ENCODE results near the gene FBXL7. TPM values are rescaled to one million over a fixed set of nuclear protein-coding genes. Genes with fewer than 3 reads are reported as not detected.

The FBXL7 gene
- total and polyA plus RNA-seq, 2 experiments from 2014 or later: 4.5 to 15.2 TPM

- Histone ChIP-seq H3K4me2 (peak overlapping the region; percentile 56), H3K4me1 (ENCODE audit: insufficient read depth) (peaks cover 30% of the 10 kb centered on the region), H3F3A (replicated peaks; ENCODE audit: low read depth) (no peaks in the 10 kb centered on the region), H3K36me3 (ENCODE audit: insufficient read depth) (no peaks in the 10 kb centered on the region), H3K4me3 (no peak overlapping the region), H4K20me1 (replicated peaks; ENCODE audit: insufficient read depth) (no peaks in the 10 kb centered on the region), H3K27ac (ENCODE audit: low read depth) (no peak overlapping the region; the same call in 1 of the 2 replicates), H3K79me2 (replicated peaks; ENCODE audit: insufficient read depth) (0 out of 2 replicates have a peak, but pooled peaks cover 5% of the 10 kb centered on the region), H3K9me2 (ENCODE audit: insufficient read depth) (peaks cover 6% of the 10 kb centered on the region), H3K27me3 (ENCODE audit: insufficient read depth) (no peaks in the 10 kb centered on the region), H2AFZ (no peak overlapping the region)
- no peak for DNase-seq (ENCODE audit: low spot score)
- Mint-ChIP-seq H3K9me3 (no peaks in the 10 kb centered on the region; the same call in 2 of the 3 replicates), H3K4me3 (no peak overlapping the region), H3K27me3 (ENCODE audit: insufficient read depth, low read depth, poor library complexity) (peaks cover 2% of the 10 kb centered on the region), H3K36me3 (ENCODE audit: low read depth) (0 out of 3 replicates have a peak, but pooled peaks cover 3% of the 10 kb centered on the region), H3K27ac (peak overlapping the region; percentile 75), H3K4me1 (peaks cover 39% of the 10 kb centered on the region)
- no peak for TF ChIP-seq STAT1 (IDR thresholded peaks at IDR 0.05; ENCODE audit: unreplicated experiment)
- peak in 1 of 2 experiments; percentile 46; a peak in 3 of 4 replicates for TF ChIP-seq CTCF (conservative IDR thresholded peaks at IDR 0.05; ENCODE audit: low read depth in 2 of 2)
- TF ChIP-seq EZH2phosphoT487 (IDR thresholded peaks at IDR 0.05; ENCODE audit: unreplicated experiment): no peak
- ATAC-seq: no peak
Measured at GRCh38 chr5:15794052-15794985, 294.3 kb downstream of the FBXL7 start.

- no peaks in the 10 kb centered on the region for H3K27me3 ChIP-seq (ENCODE audit: insufficient read depth)
- H3K9me3 Mint-ChIP-seq: no peaks in the 10 kb centered on the region; the same call in 2 of the 3 replicates
- peaks cover 30% of the 10 kb centered on the region for H3K4me1 ChIP-seq (ENCODE audit: insufficient read depth)
- peaks cover 8% of the 10 kb centered on the region; the same call in 1 of the 3 replicates for H3K36me3 Mint-ChIP-seq (ENCODE audit: low read depth)
- H3K27me3 Mint-ChIP-seq (ENCODE audit: insufficient read depth, low read depth, poor library complexity): no peaks in the 10 kb centered on the region
- no peak for DNase-seq (ENCODE audit: low spot score)
- H3K4me2 ChIP-seq: no peak overlapping the region
- 0 out of 2 replicates have a peak, but pooled peaks cover 5% of the 10 kb centered on the region for H3K79me2 ChIP-seq (replicated peaks; ENCODE audit: insufficient read depth)
- H3K27ac ChIP-seq (ENCODE audit: low read depth): no peak overlapping the region
- H3K4me3 Mint-ChIP-seq: no peak overlapping the region
- H3K4me1 Mint-ChIP-seq: peaks cover 37% of the 10 kb centered on the region
- H3K4me3 ChIP-seq: no peak overlapping the region
- H3K36me3 ChIP-seq (ENCODE audit: insufficient read depth): no peaks in the 10 kb centered on the region
- peaks cover 14% of the 10 kb centered on the region for H3K9me2 ChIP-seq (ENCODE audit: insufficient read depth)
- H4K20me1 ChIP-seq (replicated peaks; ENCODE audit: insufficient read depth): no peaks in the 10 kb centered on the region
- ATAC-seq: no peak
- H2AFZ ChIP-seq: no peak overlapping the region
- no peaks in the 10 kb centered on the region for H3F3A ChIP-seq (replicated peaks; ENCODE audit: low read depth)
- TF ChIP-seq CTCF (conservative IDR thresholded peaks at IDR 0.05; ENCODE audit: low read depth in 2 of 2): no peak
- TF ChIP-seq REST (IDR thresholded peaks at IDR 0.05; ENCODE audit: unreplicated experiment): no peak
- no peak for TF ChIP-seq ZNF114 (CRISPR knock-in tag; IDR thresholded peaks at IDR 0.05)
- no peak for TF ChIP-seq ZNF331 (CRISPR knock-in tag; IDR thresholded peaks at IDR 0.05; ENCODE audit: low read depth)
- H3K27ac Mint-ChIP-seq: no peak overlapping the region
Measured at GRCh38 chr5:15796096-15796495, 296.1 kb downstream of the FBXL7 start.
